HG02798 (cell line): Measurements from ENCODE around the gene RBM33.
A peak's percentile ranks its signal among the peaks of the same experiment; 100 is the strongest.

Source experiments
- ATAC-seq: cut with Tn5 transposase; IDR thresholded peaks from one replicate; pipeline ENCODE4 v1.9.1; 2021; ENCODE audit warnings: mild to moderate bottlenecking; ENCODE audit not compliant: unreplicated experiment, poor library complexity

The RBM33 gene

GRCh38 chr7:155715111-155715805 is 70.8 kb downstream of the RBM33 start:
- no peak for ATAC-seq

- no peak for ATAC-seq
Measured at GRCh38 chr7:155717010-155717744, 72.7 kb downstream of the RBM33 start.

- ATAC-seq = no peak
Measured at GRCh38 chr7:155721056-155721455, 76.6 kb downstream of the RBM33 start.

GRCh38 chr7:155722118-155722517 is 77.7 kb downstream of the RBM33 start:
- peak; percentile 46 for ATAC-seq

- ATAC-seq = no peak
Measured at GRCh38 chr7:155722936-155723335, 78.5 kb downstream of the RBM33 start.

GRCh38 chr7:155724327-155725005 is 80.0 kb downstream of the RBM33 start:
- peak; percentile 69 for ATAC-seq

- no peak for ATAC-seq
Measured at GRCh38 chr7:155725006-155725355, 80.5 kb downstream of the RBM33 start.

GRCh38 chr7:155727616-155728015 is 83.2 kb downstream of the RBM33 start:
- no peak for ATAC-seq

GRCh38 chr7:155728116-155728515 is 83.7 kb downstream of the RBM33 start:
- no peak for ATAC-seq

GRCh38 chr7:155729847-155730246 is 85.4 kb downstream of the RBM33 start:
- ATAC-seq = no peak

GRCh38 chr7:155731380-155731779 is 86.9 kb downstream of the RBM33 start:
- ATAC-seq = no peak

GRCh38 chr7:155731871-155732270 is 87.4 kb downstream of the RBM33 start:
- no peak for ATAC-seq

GRCh38 chr7:155732286-155732685 is 87.8 kb downstream of the RBM33 start:
- peak; percentile 43 for ATAC-seq

- ATAC-seq = no peak
Measured at GRCh38 chr7:155733582-155734444, 89.4 kb downstream of the RBM33 start.

- no peak for ATAC-seq
Measured at GRCh38 chr7:155734445-155734809, 90.0 kb downstream of the RBM33 start.

GRCh38 chr7:155735442-155736115 is 91.1 kb downstream of the RBM33 start:
- no peak for ATAC-seq

GRCh38 chr7:155737590-155737989 is 93.1 kb downstream of the RBM33 start:
- ATAC-seq = no peak

GRCh38 chr7:155738104-155738503 is 93.6 kb downstream of the RBM33 start:
- no peak for ATAC-seq

- peak; percentile 73 for ATAC-seq
Measured at GRCh38 chr7:155738652-155739537, 94.4 kb downstream of the RBM33 start.
